GM21360 (cell line): ENCODE measurements around the gene DENND6B.
A peak's percentile ranks its signal among the peaks of the same experiment; 100 is the strongest.

ENCODE experiments used
- ATAC-seq: cut with Tn5 transposase; IDR thresholded peaks from one replicate; pipeline ENCODE4 v1.9.1; 2021; ENCODE audit warnings: mild to moderate bottlenecking, moderate library complexity; ENCODE audit not compliant: unreplicated experiment

Gene DENND6B

GRCh38 chr22:50289942-50290630, 36.7 kb downstream of the DENND6B start:
- no peak for ATAC-seq

GRCh38 chr22:50289151-50289941, 37.5 kb downstream of the DENND6B start:
- no peak for ATAC-seq

- no peak for ATAC-seq
Measured at GRCh38 chr22:50287731-50288130, 39.1 kb downstream of the DENND6B start.

- ATAC-seq = no peak
Measured at GRCh38 chr22:50286701-50287318, 40.0 kb downstream of the DENND6B start.

GRCh38 chr22:50286275-50286674, 40.5 kb downstream of the DENND6B start:
- ATAC-seq = no peak

- ATAC-seq = no peak
Measured at GRCh38 chr22:50285568-50286229, 41.1 kb downstream of the DENND6B start.

GRCh38 chr22:50284479-50284878, 42.3 kb downstream of the DENND6B start:
- no peak for ATAC-seq

GRCh38 chr22:50283821-50284220, 43.0 kb downstream of the DENND6B start:
- ATAC-seq = no peak

- ATAC-seq = no peak
Measured at GRCh38 chr22:50282361-50283155, 44.3 kb downstream of the DENND6B start.

- ATAC-seq = no peak
Measured at GRCh38 chr22:50281957-50282356, 44.9 kb downstream of the DENND6B start.

GRCh38 chr22:50281384-50281760, 45.4 kb downstream of the DENND6B start:
- ATAC-seq = no peak

- no peak for ATAC-seq
Measured at GRCh38 chr22:50280708-50281383, 46.0 kb downstream of the DENND6B start.

- ATAC-seq = no peak
Measured at GRCh38 chr22:50280022-50280707, 46.6 kb downstream of the DENND6B start.

- ATAC-seq = no peak
Measured at GRCh38 chr22:50278956-50279619, 47.7 kb downstream of the DENND6B start.

GRCh38 chr22:50278461-50278860, 48.4 kb downstream of the DENND6B start:
- no peak for ATAC-seq

- no peak for ATAC-seq
Measured at GRCh38 chr22:50277761-50278160, 49.1 kb downstream of the DENND6B start.

GRCh38 chr22:50276143-50276542, 50.7 kb downstream of the DENND6B start:
- ATAC-seq = peak; percentile 51

- ATAC-seq = no peak
Measured at GRCh38 chr22:50275181-50276055, 51.4 kb downstream of the DENND6B start.
